ENCODE data around the gene RRP36. TPM values are rescaled to one million over a fixed set of nuclear protein-coding genes. Genes with fewer than 3 reads are reported as not detected.

The RRP36 gene
- total and polyA plus RNA-seq, 11 donors = 18.7 to 53.4 (median 32.3) TPM

DNA sequence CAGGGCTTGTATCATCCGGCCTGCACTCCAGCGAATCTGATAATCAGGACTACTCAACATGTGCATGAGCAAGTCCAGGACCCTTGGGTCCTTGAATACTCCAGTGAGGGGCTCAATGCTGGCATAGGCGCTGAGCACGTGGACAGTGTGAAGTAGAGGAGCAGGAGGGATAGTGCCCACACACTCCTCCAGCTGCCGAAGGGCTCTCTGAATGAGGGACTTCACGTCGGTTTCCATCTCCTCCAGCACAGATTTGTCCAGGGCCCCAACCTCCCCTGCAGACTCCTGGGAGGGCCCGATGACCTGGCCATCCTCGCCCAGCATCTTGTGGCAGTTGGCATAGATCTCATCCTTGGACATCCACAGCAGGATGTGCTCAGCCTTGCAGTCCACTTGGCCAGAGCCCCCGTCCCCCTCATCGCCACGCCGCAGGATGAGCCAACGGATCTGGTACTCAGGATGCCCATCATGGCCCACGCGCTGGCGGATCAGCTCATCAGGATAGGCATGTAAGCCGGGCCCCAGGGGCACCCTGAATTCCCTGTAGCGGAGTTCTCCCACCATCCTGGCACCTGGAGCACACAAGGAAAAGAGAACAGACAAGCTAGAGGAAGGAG is 30.9 kb downstream of the RRP36 start:
- Histone ChIP-seq H3K36me3 (peaks cover 0 to 58% (median 48%) of the 10 kb centered on the region in 9 donors), H3K9me3 (no peaks in the 10 kb centered on the region), H3K27me3 (no peaks in the 10 kb centered on the region), H3K4me3 (peak overlapping the region in 5 of 12 donors; percentile 67 to 86 (median 76)), H3K27ac (peak overlapping the region in 9 of 12 donors; percentile 24 to 97 (median 94)), H3K4me1 (peaks cover 0 to 25% (median 10%) of the 10 kb centered on the region in 12 donors)
- peak in 1 of 5 donors; percentile 38 for DNase-seq
- no peak for ATAC-seq
- no peak for TF ChIP-seq CTCF (IDR thresholded peaks at IDR 0.05)
- no peak for TF ChIP-seq POLR2A (IDR thresholded peaks at IDR 0.05)
- WGBS, 4 donors = 75 to 80% (median 78%) methylated on average over 19 of the region's 19 CpGs
- intact Hi-C loops (cut with DNase I) = loop anchor here in 6 of 10 donors (2.0 to 10.0 kb wide), 5 partner anchors 32 to 150 kb away; partner anchors contain the start of gene RRP36 (in 1 of the 6)

DNA sequence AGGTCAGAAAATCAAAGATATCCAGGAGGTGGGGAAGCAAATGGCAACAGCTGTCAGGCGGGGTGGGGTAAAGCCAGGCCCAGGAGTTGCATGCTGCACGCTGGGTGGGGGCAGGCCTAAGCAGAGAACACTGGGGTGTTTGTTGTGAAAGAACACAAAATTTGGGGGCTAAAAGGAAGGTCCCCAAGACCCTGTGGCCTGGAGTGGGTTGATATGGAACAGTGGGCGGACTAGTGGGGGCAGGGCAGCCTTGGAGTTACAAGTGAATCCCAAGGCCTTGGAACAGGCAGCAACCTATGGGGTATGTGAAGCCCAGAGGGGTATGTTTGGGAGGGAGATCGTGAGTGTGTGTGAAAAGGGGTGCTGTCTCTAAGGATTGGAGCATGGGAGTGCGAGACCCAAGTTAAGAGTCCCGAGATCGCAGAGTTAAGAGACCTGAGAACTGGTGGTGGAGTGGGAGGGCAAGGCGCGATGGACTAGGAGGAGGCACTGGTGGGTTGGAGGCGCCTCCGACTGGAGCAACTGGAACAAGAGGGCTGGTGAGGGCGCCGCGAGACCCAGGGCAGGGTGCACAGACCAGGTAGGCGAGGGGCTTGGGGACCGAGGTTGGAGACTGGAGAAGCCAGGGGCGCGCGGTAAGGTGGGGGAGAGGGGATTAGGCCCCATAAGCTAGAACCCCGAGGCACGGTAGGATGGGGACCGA is 31.6 kb downstream of the RRP36 start:
- no peaks in the 10 kb centered on the region for H3K9me3 ChIP-seq
- H3K27me3 ChIP-seq = no peaks in the 10 kb centered on the region
- H3K4me1 ChIP-seq = peaks cover 0 to 27% (median 12%) of the 10 kb centered on the region in 12 donors
- TF ChIP-seq CTCF (IDR thresholded peaks at IDR 0.05) = no peak
- no peak for TF ChIP-seq POLR2A (IDR thresholded peaks at IDR 0.05)
- peaks cover 0 to 58% (median 49%) of the 10 kb centered on the region in 9 donors for H3K36me3 ChIP-seq
- H3K4me3 ChIP-seq = peak overlapping the region; percentile 36 to 87 (median 74)
- ATAC-seq (peak; percentile 10 to 38 (median 26)), DNase-seq (peak in 3 of 5 donors; percentile 40 to 48 (median 41))
- WGBS, 4 donors = 20 to 32% (median 30%) methylated on average over 22 of the region's 22 CpGs
- H3K27ac ChIP-seq = peak overlapping the region; percentile 81 to 97 (median 94)
- intact Hi-C loops (cut with DNase I) = loop anchor here in 6 of 10 donors (2.0 to 10.0 kb wide), 5 partner anchors 32 to 151 kb away; partner anchors contain the start of gene RRP36 (in 1 of the 6)

DNA sequence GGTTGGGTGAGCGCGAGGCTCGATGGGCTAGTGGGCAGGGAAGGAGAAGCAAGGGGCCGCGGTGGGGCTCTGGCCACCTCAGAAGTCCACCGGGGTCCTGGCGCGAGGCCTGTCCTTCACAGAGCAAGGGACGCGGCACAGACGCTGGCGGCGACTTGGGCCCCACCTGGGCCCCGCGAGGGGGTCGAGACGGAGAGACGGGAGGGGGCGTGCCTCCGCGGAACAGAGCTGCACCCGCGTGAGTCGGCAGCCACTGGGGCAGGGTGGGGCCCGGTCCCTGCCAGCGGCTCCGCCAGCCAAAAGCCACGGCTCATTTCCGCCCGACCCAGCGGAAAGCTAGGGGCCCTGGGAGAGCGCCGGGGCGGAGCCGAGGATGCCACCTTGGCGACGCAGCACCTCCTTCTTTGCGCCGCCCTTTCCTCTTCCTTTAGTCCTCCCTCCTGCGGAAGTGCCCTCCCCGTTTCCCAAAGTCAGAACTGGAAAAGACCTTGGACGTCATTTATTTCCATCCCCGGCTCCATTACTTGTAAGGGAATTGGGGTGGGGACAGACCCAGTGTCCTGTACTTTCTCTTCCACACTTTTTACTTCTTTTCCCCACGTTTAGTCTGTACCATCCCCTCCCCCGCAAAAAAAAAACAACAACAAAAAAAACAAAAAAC is 32.3 kb downstream of the RRP36 start, which contains the start of gene CUL7:
TSS of gene CUL7 (minus strand) at position 307 of the 661 bp plus-strand sequence. CDS start 1,063 bp downstream, outside the sequence.
- Histone ChIP-seq H3K4me3 (peak within 1 kb of the TSS; percentile 36 to 87 (median 74)), H3K9me3 (no peaks in the 10 kb centered on the region), H3K27ac (peak within 1 kb of the TSS; percentile 81 to 97 (median 94)), H3K36me3 (peaks cover 0 to 53% (median 46%) of the 10 kb centered on the region in 9 donors), H3K27me3 (no peaks in the 10 kb centered on the region), H3K4me1 (peaks cover 0 to 34% (median 18%) of the 10 kb centered on the region in 12 donors)
- intact Hi-C loops (cut with DNase I) = loop anchor here in 6 of 10 donors (2.0 to 10.0 kb wide), 5 partner anchors 33 to 151 kb away; partner anchors contain the start of gene RRP36 (in 1 of the 6)
- peak in 3 of 12 donors; percentile 3 to 12 (median 7) for TF ChIP-seq CTCF (IDR thresholded peaks at IDR 0.05)
- TF ChIP-seq POLR2A (IDR thresholded peaks at IDR 0.05) = peak in 1 of 2 donors; percentile 83
- DNase-seq (peak; percentile 93 to 96 (median 96)), ATAC-seq (peak; percentile 92 to 97 (median 96))
- WGBS, 4 donors = 1 to 7% (median 2%) methylated on average over 14 to 45 of the region's 45 CpGs
